Endothelial cell of umbilical vein (primary cell): ENCODE data around the gene TFIP11.

Experiments used
- EZH2 ChIP-seq: IDR thresholded peaks from 2 replicates; pipeline ENCODE4 v1.6.1; 2012; ENCODE audit warnings: borderline replicate concordance, low read depth, mild to moderate bottlenecking, moderate library complexity, low read length, inconsistent platforms; ENCODE audit not compliant: severe bottlenecking
- FOS ChIP-seq: IDR thresholded peaks from 2 replicates; pipeline ENCODE4 v1.6.1; 2011; ENCODE audit warnings: mild to moderate bottlenecking, low read length, moderate library complexity, borderline replicate concordance; ENCODE audit not compliant: insufficient read depth
- JUN ChIP-seq: IDR thresholded peaks from 2 replicates; pipeline ENCODE4 v1.6.1; 2011; ENCODE audit warnings: borderline replicate concordance, low read depth; ENCODE audit not compliant: insufficient read length, insufficient read depth
- MYC ChIP-seq: IDR thresholded peaks from one replicate; pipeline ENCODE4 v1.6.1; 2011; ENCODE audit warnings: mild to moderate bottlenecking, low read depth, low read length
- POLR2A ChIP-seq: IDR thresholded peaks from 2 replicates; pipeline ENCODE4 v1.6.1; 2012; ENCODE audit warnings: low read depth, mild to moderate bottlenecking, control low read depth, low read length
- POLR2AphosphoS5 ChIP-seq: IDR thresholded peaks from 2 replicates; pipeline ENCODE4 v1.6.1; 2012; ENCODE audit warnings: low read depth, mild to moderate bottlenecking, control low read depth, low read length, moderate library complexity; ENCODE audit not compliant: insufficient read depth
- TF ChIP-seq, protein P1 (sequence below), 2 donors: IDR thresholded peaks; 1 replicate in 1 of 2; 2 replicates in 1 of 2; pipeline ENCODE4 v1.5.1; 2011; ENCODE audit warnings: low read length in 2 of 2, mild to moderate bottlenecking in 2 of 2, moderate library complexity in 2 of 2, control low read depth in 1 of 2, inconsistent platforms in 1 of 2, low read depth in 1 of 2; ENCODE audit not compliant: insufficient read depth in 1 of 2; ENCODE audit errors: extremely low read depth in 1 of 2
- TF ChIP-seq, protein P2 (sequence below): IDR thresholded peaks from 2 replicates; pipeline ENCODE4 v1.6.1; 2011; ENCODE audit not compliant: insufficient read depth, insufficient read length

DNA sequence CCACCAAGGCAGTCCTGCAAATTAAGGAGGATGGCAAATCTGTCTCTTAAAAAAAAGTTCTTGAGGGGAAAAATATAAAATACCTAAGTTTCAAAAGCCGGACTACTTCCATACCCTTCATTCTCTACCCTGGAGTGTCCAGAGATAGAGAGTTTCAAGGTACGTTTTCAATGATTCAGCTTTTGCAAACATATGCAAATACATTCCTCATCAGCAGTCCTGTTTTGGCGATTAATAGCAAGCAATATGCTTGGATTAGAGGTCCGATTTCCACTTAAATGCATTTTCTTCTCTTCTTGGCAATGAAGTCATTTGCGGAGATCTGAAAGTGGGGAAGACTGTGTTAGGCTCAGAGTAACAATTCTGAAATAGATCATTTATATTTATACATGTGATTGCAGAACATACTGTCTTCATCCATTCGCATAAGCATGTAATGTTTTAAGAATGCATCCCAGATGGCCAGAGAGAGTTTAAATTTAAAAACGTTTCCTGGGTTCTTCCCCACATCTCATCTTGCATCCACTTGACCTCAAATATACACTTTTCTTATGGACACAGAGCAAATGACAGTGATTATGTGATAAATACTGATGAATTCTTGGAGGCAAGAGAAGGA lies 13.8 kb upstream of the TFIP11 start:
- no peak for TF ChIP-seq POLR2A
- no peak for TF ChIP-seq EZH2
- TF ChIP-seq, protein P1, sequence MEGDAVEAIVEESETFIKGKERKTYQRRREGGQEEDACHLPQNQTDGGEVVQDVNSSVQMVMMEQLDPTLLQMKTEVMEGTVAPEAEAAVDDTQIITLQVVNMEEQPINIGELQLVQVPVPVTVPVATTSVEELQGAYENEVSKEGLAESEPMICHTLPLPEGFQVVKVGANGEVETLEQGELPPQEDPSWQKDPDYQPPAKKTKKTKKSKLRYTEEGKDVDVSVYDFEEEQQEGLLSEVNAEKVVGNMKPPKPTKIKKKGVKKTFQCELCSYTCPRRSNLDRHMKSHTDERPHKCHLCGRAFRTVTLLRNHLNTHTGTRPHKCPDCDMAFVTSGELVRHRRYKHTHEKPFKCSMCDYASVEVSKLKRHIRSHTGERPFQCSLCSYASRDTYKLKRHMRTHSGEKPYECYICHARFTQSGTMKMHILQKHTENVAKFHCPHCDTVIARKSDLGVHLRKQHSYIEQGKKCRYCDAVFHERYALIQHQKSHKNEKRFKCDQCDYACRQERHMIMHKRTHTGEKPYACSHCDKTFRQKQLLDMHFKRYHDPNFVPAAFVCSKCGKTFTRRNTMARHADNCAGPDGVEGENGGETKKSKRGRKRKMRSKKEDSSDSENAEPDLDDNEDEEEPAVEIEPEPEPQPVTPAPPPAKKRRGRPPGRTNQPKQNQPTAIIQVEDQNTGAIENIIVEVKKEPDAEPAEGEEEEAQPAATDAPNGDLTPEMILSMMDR (IDR thresholded peaks at IDR 0.05; ENCODE audit: extremely low read depth in 1 of 2, insufficient read depth in 1 of 2, low read depth in 1 of 2, low read length in 2 of 2) = no peak
- no peak for TF ChIP-seq JUN
- no peak for TF ChIP-seq POLR2AphosphoS5
- no peak for TF ChIP-seq FOS
- no peak for TF ChIP-seq MYC
- TF ChIP-seq, protein P2, sequence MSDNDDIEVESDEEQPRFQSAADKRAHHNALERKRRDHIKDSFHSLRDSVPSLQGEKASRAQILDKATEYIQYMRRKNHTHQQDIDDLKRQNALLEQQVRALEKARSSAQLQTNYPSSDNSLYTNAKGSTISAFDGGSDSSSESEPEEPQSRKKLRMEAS = no peak
